HepG2 (cell line): ENCODE results near the gene DGAT2. TPM values are rescaled to one million over a fixed set of nuclear protein-coding genes. Genes with fewer than 3 reads are reported as not detected.
A peak's percentile ranks its signal among the peaks of the same experiment; 100 is the strongest.

ENCODE experiments used
- BCLAF1 ChIP-seq: fragments of 450-650 bp; IDR thresholded peaks from 2 replicates; pipeline ENCODE4 v1.6.1; 2017; ENCODE audit warnings: mild to moderate bottlenecking
- CBFB ChIP-seq: sonication (generic); formaldehyde crosslinking; IDR thresholded peaks from 2 replicates; pipeline ENCODE4 v1.4.0; 2020; ENCODE audit warnings: missing genetic modification reagents
- HHEX ChIP-seq: IDR thresholded peaks from 2 replicates; pipeline ENCODE4 v1.6.1; 2016; ENCODE audit warnings: control low read depth
- HIVEP1 ChIP-seq: sonication (generic); formaldehyde crosslinking; IDR thresholded peaks from 2 replicates; pipeline ENCODE4 v1.4.0; 2020; ENCODE audit warnings: mild to moderate bottlenecking, missing genetic modification reagents
- HOXD1 ChIP-seq: sonication (generic); formaldehyde crosslinking; IDR thresholded peaks from 2 replicates; pipeline ENCODE4 v1.5.0; 2020; ENCODE audit warnings: missing genetic modification reagents
- JARID2 ChIP-seq: sonication (generic); formaldehyde crosslinking; IDR thresholded peaks from 2 replicates; pipeline ENCODE4 v1.8.1; 2023; ENCODE audit warnings: missing genetic modification reagents, inconsistent platforms; ENCODE audit not compliant: insufficient replicate concordance
- MYC ChIP-seq: sonication (generic); formaldehyde crosslinking; IDR thresholded peaks from 2 replicates; pipeline ENCODE4 v1.9.0; 2021; ENCODE audit warnings: missing genetic modification reagents, borderline replicate concordance
- MZF1 ChIP-seq: sonication (generic); formaldehyde crosslinking; IDR thresholded peaks from 2 replicates; pipeline ENCODE4 v1.8.1; 2023; ENCODE audit warnings: mild to moderate bottlenecking, missing genetic modification reagents, borderline replicate concordance
- NR2F6 ChIP-seq, 2 experiments: IDR thresholded peaks; 2 replicates each; pipeline ENCODE4 v1.6.1; 2016; ENCODE audit warnings: antibody characterized with exemption in 1 of 2, mild to moderate bottlenecking in 1 of 2
- SAP130 ChIP-seq: IDR thresholded peaks from 2 replicates; pipeline ENCODE4 v1.6.1; 2016; ENCODE audit warnings: low read depth
- SIX1 ChIP-seq: sonication (generic); formaldehyde crosslinking; IDR thresholded peaks from 2 replicates; pipeline ENCODE4 v1.4.0; 2020; ENCODE audit warnings: missing genetic modification reagents, borderline replicate concordance
- SKIL ChIP-seq: sonication (generic); formaldehyde crosslinking; IDR thresholded peaks from 2 replicates; pipeline ENCODE4 v1.8.0; 2022; ENCODE audit warnings: missing genetic modification reagents, mild to moderate bottlenecking, moderate library complexity, borderline replicate concordance
- SNAI1 ChIP-seq: sonication (generic); formaldehyde crosslinking; IDR thresholded peaks from 2 replicates; pipeline ENCODE4 v1.5.0; 2020; ENCODE audit warnings: mild to moderate bottlenecking, missing genetic modification reagents, borderline replicate concordance
- TAF15 ChIP-seq: fragments of 200-400 bp; formaldehyde crosslinking; IDR thresholded peaks from one replicate; pipeline ENCODE4 v1.6.1; 2018; ENCODE audit warnings: mild to moderate bottlenecking, low read depth, low read length; ENCODE audit not compliant: poor library complexity, severe bottlenecking
- TEAD3 ChIP-seq: optimal IDR thresholded peaks from 2 replicates; pipeline ENCODE3; 2016; ENCODE audit warnings: borderline replicate concordance
- ZBTB8A ChIP-seq: sonication (generic); formaldehyde crosslinking; IDR thresholded peaks from 2 replicates; pipeline ENCODE4 v1.4.0; 2020; ENCODE audit warnings: mild to moderate bottlenecking, low read depth, missing genetic modification reagents, borderline replicate concordance
- ZNF138 ChIP-seq: sonication (generic); formaldehyde crosslinking; IDR thresholded peaks from 2 replicates; pipeline ENCODE4 v1.5.0; 2020; ENCODE audit warnings: mild to moderate bottlenecking, low read depth, missing genetic modification reagents
- ZNF225 ChIP-seq: sonication (generic); formaldehyde crosslinking; IDR thresholded peaks from 2 replicates; pipeline ENCODE4 v1.4.0; 2020; ENCODE audit warnings: mild to moderate bottlenecking, missing genetic modification reagents
- ZNF331 ChIP-seq: sonication (generic); formaldehyde crosslinking; IDR thresholded peaks from 2 replicates; pipeline ENCODE4 v1.4.0; 2020; ENCODE audit warnings: missing genetic modification reagents
- ZNF354B ChIP-seq: sonication (generic); formaldehyde crosslinking; IDR thresholded peaks from 2 replicates; pipeline ENCODE4 v1.8.0; 2022; ENCODE audit warnings: mild to moderate bottlenecking, missing genetic modification reagents
- ZNF382 ChIP-seq: sonication (generic); formaldehyde crosslinking; IDR thresholded peaks from 2 replicates; pipeline ENCODE4 v1.5.0; 2020; ENCODE audit warnings: missing genetic modification reagents, mild to moderate bottlenecking, borderline replicate concordance
- ZNF687 ChIP-seq: sonication (generic); formaldehyde crosslinking; IDR thresholded peaks from 2 replicates; pipeline ENCODE4 v1.5.1; 2020; ENCODE audit warnings: mild to moderate bottlenecking, missing genetic modification reagents, moderate library complexity
- ZNF772 ChIP-seq: sonication (generic); formaldehyde crosslinking; IDR thresholded peaks from 2 replicates; pipeline ENCODE4 v1.5.0; 2020; ENCODE audit warnings: mild to moderate bottlenecking, missing genetic modification reagents
- polyA plus RNA-seq, 8 experiments: library from polyadenylated mRNA; depleted of rRNA in 3 of 8; stranded (reverse) in 7 of 8; unstranded in 1 of 8; fragments of >200 nt; fragmentation: Illumina TruSeq in 4 of 8; extraction: Trizol in 4 of 8; gene quantifications; 2 replicates each; pipeline versions ENCODE4 v1.2.1 to v1.2.3, GENCODE V29; 2011 to 2016; ENCODE audit warnings: low read depth in 4 of 8, missing spikeins in 1 of 8, mixed read lengths in 1 of 8; ENCODE audit not compliant: insufficient read depth in 1 of 8
- total RNA-seq, 5 experiments: library from RNA; depleted of rRNA; stranded (reverse); fragments of >200 nt; fragmentation: Illumina TruSeq; extraction: Trizol; gene quantifications; 2 replicates each; pipeline ENCODE4 v1.2.3, GENCODE V29; 2016; ENCODE audit warnings: low read depth in 1 of 5

DGAT2 gene
- total and polyA plus RNA-seq, 2 of the 13 experiments (the other 11 are each of a cell fraction or from before 2014, with no cell fraction given), result 39.0 to 65.6 TPM

GRCh38 chr11:75812542-75813040, 44.0 kb downstream of the DGAT2 start (continued):
- TF ChIP-seq MYC (CRISPR knock-in tag) (no peak), HIVEP1 (CRISPR knock-in tag) (no peak), ZNF138 (CRISPR knock-in tag) (no peak), TAF15 (no peak), ZBTB8A (no peak), MZF1 (no peak), ZNF354B (no peak), SKIL (CRISPR knock-in tag) (no peak), JARID2 (CRISPR knock-in tag) (no peak), ZNF772 (CRISPR knock-in tag) (no peak), NR2F6 (IDR thresholded peaks at IDR 0.05) (no peak), NR2F6 (CRISPR knock-in tag; IDR thresholded peaks at IDR 0.05) (no peak; the same call in 1 of the 2 replicates), TEAD3 (CRISPR knock-in tag) (peak; percentile 96), ZNF225 (CRISPR knock-in tag) (no peak), CBFB (CRISPR knock-in tag) (no peak), ZNF687 (CRISPR knock-in tag) (no peak), BCLAF1 (no peak), ZNF331 (0 out of 2 replicates have a peak, but pooled peaks have one; percentile 27), HOXD1 (CRISPR knock-in tag) (no peak), SIX1 (CRISPR knock-in tag) (peak; percentile 83; the same call in 1 of the 2 replicates), HHEX (CRISPR knock-in tag) (no peak), ZNF382 (CRISPR knock-in tag) (no peak), SAP130 (CRISPR knock-in tag) (peak; percentile 43), SNAI1 (no peak)
